Stimulated activated naive CD4-positive, alpha-beta T cell (primary cell): ENCODE data around the gene RGMA.

Experiments
- DNase-seq, 6 experiments: peaks; one replicate each; lab custom pipeline; 2025; lab: John Stamatoyannopoulos, UW

Gene RGMA

DNA sequence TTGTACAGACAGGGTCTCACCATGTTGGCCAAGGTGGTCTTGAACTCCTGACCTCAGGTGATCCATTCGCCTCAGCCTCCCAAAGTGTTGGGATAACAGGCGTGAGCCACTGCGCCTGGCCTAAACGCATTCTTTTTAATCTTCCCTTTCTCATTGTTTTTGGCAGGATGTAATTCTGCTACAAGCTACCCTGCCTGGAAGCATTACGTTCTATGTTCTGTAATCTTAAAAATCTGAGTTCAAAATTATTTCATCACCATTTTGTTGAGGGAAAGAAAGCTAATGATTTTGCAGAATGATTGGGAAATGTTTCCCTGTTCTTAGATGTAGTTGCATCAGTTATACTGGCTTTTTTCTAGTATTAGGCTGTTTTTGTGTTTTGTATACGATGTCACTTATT is 71.5 kb downstream of the RGMA start:
- no peak for DNase-seq

DNA sequence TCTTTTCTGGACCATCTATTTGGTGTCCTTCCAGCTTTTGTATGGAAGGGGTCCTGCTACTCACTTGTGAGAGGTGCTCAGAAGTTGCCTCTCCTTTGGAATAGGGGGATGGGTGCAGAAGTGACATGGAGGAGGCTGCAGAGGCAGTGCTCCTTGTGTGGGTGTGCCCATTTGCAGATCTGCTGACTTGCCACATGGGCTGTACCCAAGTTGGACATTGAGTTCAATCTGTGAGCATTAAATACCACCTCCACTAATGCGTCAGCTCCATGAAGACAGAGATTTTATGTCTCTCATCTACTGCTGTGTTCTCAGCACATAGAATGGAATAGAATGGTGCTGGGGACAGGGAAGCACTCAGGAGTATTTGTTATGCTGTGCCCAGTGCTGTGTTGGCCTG is 76.2 kb downstream of the RGMA start:
- DNase-seq = no peak

DNA sequence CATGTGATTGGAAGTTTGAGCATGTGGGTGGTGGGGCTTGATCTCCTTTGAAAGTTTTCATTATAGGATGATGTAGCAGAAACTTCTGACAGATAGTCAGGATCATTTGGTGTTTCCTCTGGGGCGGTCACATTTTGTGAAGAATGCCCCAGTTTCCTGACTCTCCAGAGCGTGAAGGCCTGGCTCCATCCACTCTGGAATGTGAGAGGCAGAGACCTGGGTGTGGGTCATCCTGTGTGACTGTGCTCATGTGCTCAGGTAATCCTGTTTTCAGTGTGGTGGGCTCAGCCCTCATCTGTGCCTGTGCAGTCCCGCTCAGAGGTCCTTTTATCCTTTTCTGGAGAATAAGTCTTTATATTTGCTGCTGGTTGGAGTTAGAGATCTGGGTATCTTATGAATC is 81.0 kb downstream of the RGMA start:
- no peak for DNase-seq

DNA sequence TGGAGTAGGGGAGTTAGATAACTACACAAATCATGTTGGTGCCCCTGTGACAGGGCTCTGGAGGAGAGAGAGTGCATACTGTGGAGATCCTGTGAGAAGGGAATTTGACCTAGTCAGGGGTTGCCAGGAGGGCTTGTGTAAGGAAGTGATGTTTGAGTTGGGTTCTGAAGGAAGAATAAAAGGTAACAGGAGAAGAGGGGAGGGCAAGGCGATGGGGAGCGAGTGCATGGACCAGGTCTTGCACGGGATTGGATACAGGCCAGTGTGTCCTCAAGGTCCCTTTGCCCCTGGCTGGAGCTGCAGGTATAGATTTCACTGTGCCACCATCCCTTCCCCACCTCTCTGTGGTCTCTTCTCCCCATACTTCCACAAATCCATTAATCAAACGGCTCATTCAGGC is 83.9 kb downstream of the RGMA start:
- DNase-seq = no peak

DNA sequence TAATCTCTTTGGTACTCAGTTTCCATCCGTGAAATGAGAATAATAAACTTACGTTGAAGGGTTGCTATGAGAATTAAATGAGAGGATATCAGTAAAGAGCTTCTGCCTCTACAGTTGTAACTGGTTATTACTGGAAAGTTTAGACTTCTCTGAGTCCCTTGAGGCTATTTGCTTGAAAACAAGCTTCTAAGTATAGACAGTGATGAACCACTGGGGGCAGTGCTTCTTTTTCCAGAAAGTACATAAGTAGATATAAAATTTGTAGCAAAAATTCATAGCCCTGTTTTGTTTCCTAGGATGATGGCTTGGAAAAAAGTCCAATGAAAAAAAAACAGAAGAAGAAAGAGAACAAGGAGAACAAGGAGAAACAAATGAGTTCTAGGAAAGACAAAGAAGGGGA is 87.1 kb downstream of the RGMA start:
- no peak for DNase-seq

DNA sequence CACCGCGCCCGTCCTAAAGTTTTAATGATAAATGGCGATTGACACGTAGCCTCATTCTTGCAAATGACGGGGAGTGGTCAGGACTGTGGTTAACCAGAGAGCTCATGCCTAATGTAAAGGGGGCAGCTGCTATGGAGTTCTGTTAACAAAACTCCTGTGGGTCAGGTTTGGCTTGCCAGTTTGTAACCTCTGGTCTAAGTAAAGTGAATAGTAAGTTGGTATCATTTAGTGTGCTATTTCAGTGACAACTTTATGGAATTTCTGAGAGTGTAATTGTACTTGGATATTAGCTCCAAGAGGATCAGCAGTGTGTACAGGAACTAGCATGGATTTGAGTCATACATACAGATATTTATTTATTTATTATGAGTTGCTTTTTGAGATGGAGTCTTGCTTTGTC is 87.9 kb downstream of the RGMA start:
- DNase-seq = no peak

DNA sequence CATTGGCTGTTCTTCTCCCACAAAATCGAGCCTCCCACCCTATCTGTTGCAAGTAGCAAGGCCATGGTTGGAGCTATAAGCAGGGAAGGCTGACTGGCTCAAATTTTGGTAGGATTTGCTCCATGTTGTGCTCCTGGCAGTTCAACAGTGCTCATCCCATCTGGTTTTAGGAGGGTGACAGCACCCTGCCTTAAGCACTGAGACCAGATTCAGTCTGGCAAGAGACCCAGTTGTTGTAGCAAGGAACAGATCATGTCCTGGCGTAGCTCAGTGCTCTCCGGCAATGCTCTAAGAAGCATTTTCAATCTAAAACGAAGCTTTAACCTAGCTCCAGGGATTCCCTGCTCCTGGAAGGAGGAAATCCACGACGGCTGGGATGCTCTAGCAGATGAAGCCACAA is 91.2 kb downstream of the RGMA start:
- DNase-seq = no peak

DNA sequence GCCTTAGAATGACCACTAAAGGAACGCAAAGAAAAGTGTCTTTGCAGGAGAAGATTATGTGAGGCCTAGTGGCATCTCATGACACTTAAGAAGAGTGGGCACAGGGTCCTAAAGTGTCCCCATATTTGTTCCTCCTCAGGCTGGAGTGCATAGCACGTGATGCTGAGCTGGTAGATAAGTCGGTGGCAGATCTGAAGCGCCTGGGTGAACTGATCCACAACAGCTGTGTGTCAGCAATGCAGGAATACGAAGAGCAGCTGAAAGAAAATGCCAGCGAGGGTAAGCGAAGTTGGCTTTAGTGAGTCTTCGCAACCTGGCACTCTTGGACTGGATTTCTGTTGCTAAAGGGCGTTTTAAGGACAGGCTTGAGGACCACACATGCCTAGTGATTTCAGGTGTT is 96.3 kb downstream of the RGMA start:
- no peak for DNase-seq

DNA sequence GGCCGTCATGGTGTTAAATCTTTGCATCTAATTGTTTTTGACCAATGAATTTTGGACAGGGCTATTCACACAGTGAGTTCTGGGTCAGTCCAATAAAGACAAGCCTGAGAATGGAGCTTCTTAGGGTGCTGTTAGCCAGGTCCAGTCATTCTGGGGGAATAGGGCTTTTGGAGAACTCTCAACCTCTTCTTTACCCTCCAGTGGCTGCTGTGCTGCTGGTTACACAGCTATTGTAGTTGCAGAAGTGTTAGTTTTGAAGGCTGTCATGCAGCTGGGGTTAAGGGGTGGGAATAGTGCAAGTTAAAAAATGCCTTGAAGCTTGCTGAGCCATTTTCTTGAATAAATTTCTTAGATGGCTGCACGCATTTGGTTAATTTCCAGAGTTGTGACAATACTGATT is 99.0 kb downstream of the RGMA start:
- DNase-seq = no peak

DNA sequence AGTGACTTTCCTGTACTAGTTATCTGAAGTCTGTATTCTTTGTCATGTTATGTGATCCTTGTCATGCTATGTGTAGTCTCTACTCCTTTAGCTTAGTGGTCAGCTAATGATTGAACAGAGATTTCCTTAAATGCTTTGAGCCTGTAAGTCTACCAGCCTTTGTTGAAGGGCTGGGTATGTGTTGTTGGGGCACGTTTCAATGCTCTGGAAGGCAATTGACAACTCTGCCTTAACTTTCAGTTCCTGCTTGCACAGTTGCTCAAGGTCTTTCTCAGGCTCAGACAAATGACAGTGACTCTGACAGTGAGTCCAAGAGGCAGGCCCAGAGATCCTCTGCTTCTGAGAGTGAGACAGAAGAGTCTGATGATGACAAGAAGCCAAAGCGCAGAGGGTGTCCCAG is 99.5 kb downstream of the RGMA start:
- no peak for DNase-seq
